Muscle layer of duodenum (tissue), 2 donors: ENCODE results near the gene RAD51B.

Experiments
- H3K27ac ChIP-seq: one replicate; pipeline ENCODE4 v1.7.0; 2013; ENCODE audit warnings: mild to moderate bottlenecking, low read length
- H3K27me3 ChIP-seq: one replicate; pipeline ENCODE4 v1.7.0; 2013; ENCODE audit warnings: low read depth, mild to moderate bottlenecking, control low read depth, low read length
- H3K36me3 ChIP-seq, 2 donors: one replicate each; pipeline ENCODE4 v1.7.0; 2013; ENCODE audit warnings: low read length in 2 of 2, control low read depth in 1 of 2, mild to moderate bottlenecking in 1 of 2; ENCODE audit not compliant: insufficient read depth in 2 of 2, control insufficient read depth in 1 of 2
- H3K4me1 ChIP-seq, 2 donors: one replicate each; pipeline ENCODE4 v1.7.0; 2013; ENCODE audit warnings: low read length in 2 of 2, mild to moderate bottlenecking in 2 of 2, control low read depth in 1 of 2, moderate library complexity in 1 of 2; ENCODE audit not compliant: insufficient read depth in 2 of 2, control insufficient read depth in 1 of 2
- H3K4me3 ChIP-seq, 2 donors: one replicate each; pipeline ENCODE4 v1.7.0; 2013; ENCODE audit warnings: low read length in 2 of 2, low read depth in 1 of 2, mild to moderate bottlenecking in 1 of 2
- H3K9me3 ChIP-seq, 2 donors: one replicate each; pipeline ENCODE4 v1.7.0; 2013; ENCODE audit warnings: low read length in 2 of 2, control low read depth in 1 of 2, mild to moderate bottlenecking in 1 of 2; ENCODE audit not compliant: control insufficient read depth in 1 of 2
- donor health status: healthy.

Gene RAD51B

GRCh38 chr14:68563251-68564131, 743.9 kb downstream of the RAD51B start:
- Histone ChIP-seq H3K9me3 (no peaks in the 10 kb centered on the region), H3K27ac (peak overlapping the region; percentile 46), H3K36me3 (no peaks in the 10 kb centered on the region), H3K27me3 (no peaks in the 10 kb centered on the region), H3K4me1 (peaks cover 13 to 16% of the 10 kb centered on the region in 2 donors), H3K4me3 (no peak overlapping the region)

- no peaks in the 10 kb centered on the region for H3K36me3 ChIP-seq
- no peaks in the 10 kb centered on the region for H3K27me3 ChIP-seq
- H3K9me3 ChIP-seq = no peaks in the 10 kb centered on the region
- peaks cover 13 to 23% of the 10 kb centered on the region in 2 donors for H3K4me1 ChIP-seq
- no peak overlapping the region for H3K4me3 ChIP-seq
- H3K27ac ChIP-seq = no peak overlapping the region
Observed at GRCh38 chr14:68564191-68564825, 744.7 kb downstream of the RAD51B start.

DNA sequence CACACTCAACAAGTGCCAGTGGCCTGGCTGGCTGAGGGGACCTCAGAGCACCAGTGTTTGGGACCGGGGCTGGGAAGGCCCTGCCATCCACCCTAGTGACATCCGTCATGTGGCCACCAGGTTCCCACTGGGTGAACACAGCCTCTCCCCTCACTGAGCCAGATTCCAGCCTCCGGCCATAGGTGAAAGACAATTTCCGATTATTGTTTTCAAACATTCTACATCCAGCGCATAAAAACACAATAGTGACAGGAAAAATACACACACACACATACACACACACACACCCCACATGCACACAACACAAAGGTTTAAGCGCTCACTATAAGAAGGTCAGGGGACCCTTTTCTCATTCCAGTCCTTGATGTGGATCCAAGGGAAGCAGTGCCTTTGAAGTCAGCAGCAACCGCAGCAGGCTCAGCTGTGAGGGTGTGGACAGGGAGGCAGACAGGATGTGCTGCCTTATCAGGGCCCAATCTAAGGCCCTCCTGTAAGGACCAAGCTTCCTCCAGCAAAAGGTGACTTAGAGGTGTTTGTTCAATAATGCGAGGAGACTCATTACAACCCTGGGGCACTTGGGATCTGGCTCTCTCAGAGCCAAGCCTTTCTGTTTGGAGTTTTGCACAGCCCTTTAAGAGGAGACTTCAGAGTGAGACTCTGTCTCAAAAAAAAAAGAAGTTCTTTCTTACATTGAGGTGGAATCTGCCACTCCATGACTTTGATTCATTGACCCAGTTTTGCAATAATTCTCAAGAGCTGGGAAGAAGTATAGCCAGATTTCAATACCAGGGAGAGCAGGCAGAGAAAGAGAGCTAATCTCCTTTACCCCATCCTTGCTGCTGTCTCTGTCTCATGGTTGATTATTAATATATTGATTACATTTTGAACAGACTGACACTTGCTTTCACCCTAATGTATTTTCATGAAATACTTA, 745.5 kb downstream of the RAD51B start:
- Histone ChIP-seq H3K4me1 (peaks cover 18 to 31% of the 10 kb centered on the region in 2 donors), H3K36me3 (no peaks in the 10 kb centered on the region), H3K9me3 (no peaks in the 10 kb centered on the region), H3K4me3 (no peak overlapping the region), H3K27ac (no peak overlapping the region), H3K27me3 (no peaks in the 10 kb centered on the region)

DNA sequence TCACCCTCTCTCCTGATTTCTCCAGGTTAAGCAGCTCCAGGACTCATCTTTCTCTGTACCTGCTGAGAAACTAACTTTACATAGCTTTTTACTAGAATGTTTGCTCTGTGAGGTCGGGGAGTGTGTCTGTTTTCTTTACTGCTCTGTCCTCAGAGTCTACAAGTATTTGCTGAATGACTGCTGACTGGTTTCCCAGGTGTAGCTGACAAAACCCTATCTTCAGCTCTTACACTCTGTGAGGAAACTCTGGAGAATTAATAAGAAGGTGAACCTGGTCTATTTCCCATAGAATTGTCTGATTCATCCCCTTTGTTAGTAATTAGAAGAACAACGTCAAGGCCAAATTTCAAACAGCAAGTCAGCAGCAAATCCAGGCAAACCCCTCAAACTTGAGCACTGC, 746.5 kb downstream of the RAD51B start:
- no peak overlapping the region for H3K27ac ChIP-seq
- H3K36me3 ChIP-seq = no peaks in the 10 kb centered on the region
- no peaks in the 10 kb centered on the region for H3K27me3 ChIP-seq
- H3K4me1 ChIP-seq = peaks cover 18 to 35% of the 10 kb centered on the region in 2 donors
- H3K9me3 ChIP-seq = no peaks in the 10 kb centered on the region
- no peak overlapping the region for H3K4me3 ChIP-seq

DNA sequence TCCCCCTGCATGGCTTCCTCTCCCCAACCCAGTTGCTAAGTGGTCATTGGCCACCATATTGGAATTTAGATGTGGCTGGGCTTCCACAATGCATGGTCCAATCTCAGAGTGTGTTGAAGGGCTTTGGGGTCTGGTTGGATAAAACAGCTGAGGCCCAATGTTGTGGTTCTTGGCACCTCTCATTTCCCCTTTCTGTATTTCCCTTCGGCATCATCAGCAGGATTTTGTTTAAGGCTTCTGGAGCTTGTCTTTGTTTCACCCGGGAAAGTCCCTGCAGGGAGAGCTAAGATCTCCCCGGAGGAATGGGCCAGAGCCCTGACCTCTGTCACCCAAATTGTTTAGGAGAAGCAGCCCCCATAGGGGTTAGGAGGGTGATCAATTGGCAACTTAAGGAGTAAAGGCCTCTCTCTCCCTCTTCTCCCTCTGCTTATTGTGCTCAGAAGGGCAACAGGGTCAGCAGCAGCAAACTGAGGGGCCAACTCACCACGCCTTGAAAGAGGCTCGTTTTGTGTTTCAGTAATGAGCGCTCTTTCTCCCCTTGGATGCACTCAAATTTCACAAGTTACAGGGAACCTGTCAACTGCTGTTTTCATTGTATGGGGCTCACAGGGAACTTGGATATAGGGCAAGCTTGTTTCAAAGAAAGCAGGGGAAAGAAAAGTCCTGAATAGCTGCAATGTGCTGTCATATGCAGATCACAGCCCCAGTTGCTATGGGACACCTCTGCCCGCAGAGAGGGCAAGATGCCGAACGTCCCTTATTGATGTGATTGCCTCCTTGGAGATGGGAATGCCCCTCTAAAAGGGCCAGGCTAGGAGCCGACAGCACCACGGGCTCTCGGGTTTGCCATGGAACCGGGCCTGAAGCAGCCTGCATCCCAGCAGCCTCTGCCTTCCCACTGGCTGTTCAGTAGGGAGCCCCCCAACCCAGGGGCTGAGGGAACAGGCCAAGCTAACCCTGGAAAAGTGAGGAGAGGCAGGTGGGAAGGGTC, 749.6 kb downstream of the RAD51B start:
- Histone ChIP-seq H3K27me3 (no peaks in the 10 kb centered on the region), H3K9me3 (no peaks in the 10 kb centered on the region), H3K36me3 (no peaks in the 10 kb centered on the region), H3K27ac (peak overlapping the region; percentile 27), H3K4me3 (no peak overlapping the region), H3K4me1 (peaks cover 5 to 23% of the 10 kb centered on the region in 2 donors)

GRCh38 chr14:68569970-68570409, 750.4 kb downstream of the RAD51B start:
- no peaks in the 10 kb centered on the region for H3K27me3 ChIP-seq
- no peak overlapping the region for H3K4me3 ChIP-seq
- H3K9me3 ChIP-seq = no peaks in the 10 kb centered on the region
- H3K27ac ChIP-seq = no peak overlapping the region
- peaks cover 5 to 19% of the 10 kb centered on the region in 2 donors for H3K4me1 ChIP-seq
- H3K36me3 ChIP-seq = no peaks in the 10 kb centered on the region

GRCh38 chr14:68571114-68571591, 751.6 kb downstream of the RAD51B start:
- Histone ChIP-seq H3K36me3 (no peaks in the 10 kb centered on the region), H3K4me1 (peaks cover 5 to 19% of the 10 kb centered on the region in 2 donors), H3K9me3 (no peaks in the 10 kb centered on the region), H3K27me3 (no peaks in the 10 kb centered on the region), H3K4me3 (no peak overlapping the region), H3K27ac (no peak overlapping the region)

DNA sequence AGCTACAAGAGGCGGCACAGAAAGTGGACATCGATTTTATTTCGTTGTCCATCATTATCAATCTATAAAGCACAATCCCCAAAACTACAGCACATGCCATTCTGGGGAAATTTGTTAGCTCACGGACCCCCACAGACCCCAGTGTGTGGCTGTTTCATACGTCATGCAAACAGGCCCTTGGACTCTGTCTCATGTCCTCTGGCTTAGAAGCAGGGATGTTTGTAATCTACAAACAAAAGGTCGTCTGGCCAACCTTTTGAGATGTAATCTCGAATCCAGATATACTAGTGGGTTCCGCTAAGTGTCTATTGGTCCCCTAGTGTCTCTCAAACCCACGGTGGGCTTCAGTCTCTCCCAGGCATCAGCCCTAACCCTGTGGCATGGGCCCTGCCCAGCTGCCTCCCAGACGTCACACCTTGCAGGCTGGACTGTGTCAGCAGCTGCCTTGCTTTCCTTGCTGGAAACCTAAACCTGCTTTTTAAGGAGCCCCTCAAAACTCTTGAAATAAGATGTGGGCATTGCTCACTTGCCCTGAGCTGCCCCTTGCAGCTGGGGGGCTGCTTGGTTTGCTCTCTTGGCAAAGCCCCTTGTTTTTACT, 752.4 kb downstream of the RAD51B start:
- Histone ChIP-seq H3K4me3 (no peak overlapping the region), H3K27ac (no peak overlapping the region), H3K27me3 (no peaks in the 10 kb centered on the region), H3K4me1 (peaks cover 5 to 19% of the 10 kb centered on the region in 2 donors), H3K36me3 (no peaks in the 10 kb centered on the region), H3K9me3 (no peaks in the 10 kb centered on the region)

- Histone ChIP-seq H3K9me3 (no peaks in the 10 kb centered on the region), H3K4me3 (no peak overlapping the region), H3K4me1 (peaks cover 5 to 19% of the 10 kb centered on the region in 2 donors), H3K27me3 (no peaks in the 10 kb centered on the region), H3K27ac (no peak overlapping the region), H3K36me3 (no peaks in the 10 kb centered on the region)
Observed at GRCh38 chr14:68573126-68573525, 753.5 kb downstream of the RAD51B start.

GRCh38 chr14:68573722-68574121, 754.1 kb downstream of the RAD51B start:
- Histone ChIP-seq H3K9me3 (no peaks in the 10 kb centered on the region), H3K36me3 (no peaks in the 10 kb centered on the region), H3K27me3 (no peaks in the 10 kb centered on the region), H3K4me1 (peaks cover 5 to 18% of the 10 kb centered on the region in 2 donors), H3K27ac (no peak overlapping the region), H3K4me3 (no peak overlapping the region)
